IPS-NIHi7 (cell line): ENCODE measurements around the gene KIF26B.
"Not testable (repeated sequence)": the region's sequence is repeated elsewhere in the genome, so short reads cannot be mapped to it uniquely, and the experiment has no call there.

ENCODE experiments used
- DNase-seq: peaks from one replicate; pipeline ENCODE4 v3.0.0; 2012; ENCODE audit warnings: mixed read lengths; ENCODE audit errors: extremely low spot score

KIF26B gene

DNA sequence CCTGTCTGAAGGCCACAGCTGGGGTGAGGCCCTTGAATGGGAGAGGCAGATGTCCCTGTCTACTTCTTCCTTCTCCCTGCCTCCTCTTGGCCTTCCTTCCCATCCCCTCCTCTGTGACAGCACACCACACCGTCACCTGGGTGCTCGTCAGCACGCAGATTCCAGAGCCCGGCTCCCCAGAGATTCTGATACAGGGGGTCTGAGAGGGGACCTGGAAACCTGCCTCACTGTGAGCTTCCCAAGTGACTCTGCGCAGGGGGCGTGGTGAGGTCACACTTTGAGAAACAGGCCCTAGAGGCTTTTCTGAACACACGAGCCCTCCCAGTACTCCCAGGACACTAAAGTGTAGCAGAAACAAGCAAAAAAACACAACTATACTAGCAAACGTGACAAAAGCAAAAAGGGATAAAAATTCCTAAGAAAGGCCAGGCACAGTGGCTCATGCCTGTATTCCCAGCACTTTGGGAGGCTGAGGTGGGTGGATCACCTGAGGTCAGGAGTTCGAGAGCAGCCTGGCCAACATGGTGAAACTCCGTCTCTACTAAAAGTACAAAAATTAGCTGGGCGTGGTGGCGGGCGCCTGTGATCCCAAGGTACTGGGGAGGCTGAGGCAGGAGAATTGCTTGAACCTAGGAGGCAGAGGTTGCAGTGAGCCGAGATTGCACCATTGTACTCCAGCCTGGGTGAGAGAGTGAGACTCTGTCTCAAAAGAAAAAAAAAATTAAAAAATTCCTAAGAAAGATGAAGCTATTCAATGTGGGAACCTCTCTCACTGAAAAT, 201.3 kb downstream of the KIF26B start:
- DNase-seq = not testable (repeated sequence)

DNA sequence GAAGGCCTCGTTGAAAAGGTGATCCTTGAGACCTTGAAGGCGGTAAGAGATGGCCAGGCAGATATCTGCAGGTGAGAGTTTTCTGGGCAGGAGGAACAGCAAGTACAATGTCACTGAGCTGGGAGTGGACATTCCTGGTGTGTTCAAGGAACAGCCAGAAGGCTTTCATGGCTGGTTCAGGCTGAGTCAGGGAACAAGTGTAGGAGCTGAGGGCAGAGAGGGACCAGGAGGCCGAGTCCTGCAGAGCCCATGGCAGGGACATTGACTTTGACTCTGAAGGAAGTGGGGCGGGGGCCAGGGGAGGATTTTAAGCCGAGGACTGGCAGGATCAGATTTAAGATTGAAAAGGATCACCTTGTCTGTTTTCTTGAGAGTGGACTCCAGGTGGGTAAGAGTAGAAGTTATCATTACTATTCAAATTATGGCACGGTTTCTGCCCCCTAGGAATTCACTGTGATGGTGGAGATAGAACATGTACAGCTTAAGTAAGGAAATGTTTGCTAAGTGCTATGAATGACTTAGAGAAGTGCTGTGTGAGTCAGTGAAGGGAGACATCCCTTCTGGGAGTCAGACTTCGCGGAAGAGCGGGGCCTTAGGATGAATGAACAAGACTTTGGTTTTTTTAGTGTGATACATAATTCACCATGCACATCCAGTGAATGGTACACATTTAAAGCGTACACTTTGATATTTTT, 202.3 kb downstream of the KIF26B start:
- DNase-seq = no peak

DNA sequence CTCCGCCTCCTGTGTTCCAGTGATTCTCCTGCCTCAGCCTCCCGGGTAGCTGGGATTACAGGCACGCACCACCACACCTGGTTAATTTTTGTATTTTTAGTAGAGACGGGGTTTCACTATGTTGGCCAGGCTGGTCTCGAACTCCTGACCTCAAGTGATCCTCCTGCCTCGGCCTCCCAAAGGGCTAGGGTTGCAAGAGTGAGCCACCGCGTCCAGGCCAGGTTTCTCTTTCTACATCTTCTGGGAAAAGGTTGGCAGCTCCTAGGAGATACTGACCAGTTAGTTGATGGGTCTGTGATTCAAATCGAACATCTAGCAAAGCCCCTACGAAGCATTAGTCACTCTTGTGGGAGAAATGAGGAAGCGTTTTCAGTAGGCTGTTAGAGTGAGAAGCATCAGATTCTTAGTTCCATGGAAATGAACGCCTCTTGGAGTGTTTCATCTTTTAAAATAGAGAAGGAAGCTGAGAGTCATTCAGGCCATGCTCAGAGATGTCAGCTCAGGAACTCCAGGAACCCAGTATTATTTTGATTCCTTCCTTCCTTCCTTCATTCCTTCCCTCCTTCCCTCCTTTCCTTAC, 204.4 kb downstream of the KIF26B start:
- DNase-seq = not testable (repeated sequence)

DNA sequence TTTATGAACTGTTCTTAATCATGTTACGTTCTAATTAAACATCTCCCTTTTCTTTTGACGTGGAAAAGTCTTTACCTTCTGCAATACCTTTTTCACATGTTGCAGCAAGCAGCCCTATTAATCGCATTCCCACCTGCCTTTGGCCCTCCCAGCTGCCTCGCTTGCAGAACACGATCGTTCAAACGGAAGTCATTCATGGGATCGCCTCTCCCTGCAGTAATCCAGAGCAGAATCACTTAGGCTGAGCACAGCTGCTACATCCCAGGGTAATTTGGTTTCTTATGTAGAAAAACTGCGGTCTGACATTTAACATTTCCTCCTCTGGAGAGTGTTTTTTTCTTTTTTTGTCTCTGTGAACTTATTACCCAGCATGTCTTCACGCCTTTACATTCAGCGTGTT, 206.3 kb downstream of the KIF26B start:
- DNase-seq = no peak

DNA sequence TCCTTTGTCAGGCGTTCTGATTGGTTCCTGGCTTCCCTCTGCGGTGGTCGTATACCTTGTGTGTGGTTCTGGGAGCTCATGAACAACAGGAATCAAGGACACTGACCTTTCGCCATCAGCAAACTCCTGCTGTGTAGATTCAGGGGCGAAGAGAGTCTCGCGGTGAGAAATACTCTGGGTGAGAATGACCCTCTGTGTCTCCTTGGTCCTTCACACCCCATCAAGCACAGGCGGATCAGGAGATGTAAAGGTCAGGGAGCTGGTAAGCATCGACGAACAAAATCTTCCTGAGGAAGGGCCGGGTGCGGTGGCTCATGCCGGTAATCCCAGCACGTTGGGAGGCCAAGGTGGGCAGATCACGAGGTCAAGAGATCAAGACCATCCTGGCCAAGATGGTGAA, 207.2 kb downstream of the KIF26B start:
- no peak for DNase-seq

DNA sequence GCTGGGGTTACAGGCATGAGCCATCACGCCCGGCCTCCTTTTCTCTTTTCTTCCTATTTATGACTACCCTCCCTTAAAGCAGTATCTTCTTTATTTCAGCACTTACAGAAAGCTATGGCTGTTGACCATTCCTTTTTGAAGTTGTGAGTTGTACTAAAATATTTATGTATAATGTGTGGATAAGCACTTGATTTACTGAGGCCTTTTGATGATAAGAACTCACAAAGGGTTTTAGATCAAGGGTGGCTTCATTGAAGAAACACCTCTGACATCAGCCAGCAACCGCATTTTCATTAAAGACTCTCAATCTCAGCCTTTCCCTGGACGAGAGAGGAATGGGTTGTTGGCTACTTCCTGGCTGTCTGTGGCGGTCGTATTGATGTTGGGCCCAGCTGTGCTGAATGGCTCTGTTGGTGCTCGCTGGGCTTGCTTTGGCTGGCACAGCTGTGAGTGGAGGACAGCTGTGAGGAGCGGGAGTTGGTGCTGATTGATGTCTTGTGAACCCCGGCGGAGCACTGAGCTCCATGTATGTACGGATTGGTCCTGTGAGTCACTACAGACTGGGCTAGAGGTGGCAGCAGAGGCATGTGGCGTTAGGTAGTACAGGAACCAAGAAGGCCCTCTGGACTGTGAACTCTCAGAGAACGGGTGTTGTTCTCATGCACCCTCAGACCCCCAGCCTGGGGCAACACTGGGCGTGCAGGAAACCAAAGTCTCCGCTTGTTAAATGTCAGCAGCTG, 208.8 kb downstream of the KIF26B start:
- no peak for DNase-seq

DNA sequence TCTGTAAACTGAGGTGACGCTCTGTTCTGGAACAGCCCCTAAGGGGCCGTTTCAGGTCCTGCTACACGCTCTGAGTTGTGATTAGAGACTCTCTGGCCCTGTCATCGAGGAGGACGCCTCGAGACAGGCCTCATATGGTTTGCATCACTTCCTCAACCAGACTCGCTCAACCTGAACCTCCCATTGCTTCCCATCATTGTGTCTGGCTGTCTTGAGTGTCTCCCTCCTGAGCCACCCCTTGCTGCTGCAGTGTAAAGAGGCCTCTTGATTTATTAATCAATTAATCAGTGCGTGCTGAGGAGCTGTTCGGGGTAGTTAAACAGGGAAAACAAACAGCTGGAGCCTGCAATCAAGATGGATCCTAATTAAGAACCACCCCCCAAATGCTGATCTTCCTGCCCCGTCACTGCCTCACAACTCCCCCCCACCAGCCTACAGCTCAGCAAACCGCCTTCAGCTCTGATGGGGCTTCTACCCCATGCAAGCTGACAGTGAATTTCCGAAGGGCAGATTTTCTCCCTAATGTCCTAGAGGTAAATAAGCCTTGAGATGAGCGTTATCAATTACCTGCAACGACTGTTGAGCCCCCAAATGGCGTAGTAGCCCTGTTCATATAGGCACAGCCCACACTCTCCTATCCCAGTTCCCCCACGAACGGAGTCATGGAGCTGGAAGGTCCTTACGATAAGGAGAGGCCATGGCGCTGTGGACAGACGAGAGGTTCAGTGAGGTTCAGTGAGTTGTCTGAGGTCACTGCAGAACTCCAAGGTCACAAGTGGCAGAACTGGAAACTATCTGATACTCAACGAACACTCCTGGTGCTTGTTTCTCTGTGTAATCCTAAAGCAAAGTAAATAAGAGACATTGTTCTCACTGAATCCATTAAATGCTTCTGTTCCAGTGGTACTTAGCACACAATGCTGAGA, 210.6 kb downstream of the KIF26B start:
- DNase-seq = no peak

DNA sequence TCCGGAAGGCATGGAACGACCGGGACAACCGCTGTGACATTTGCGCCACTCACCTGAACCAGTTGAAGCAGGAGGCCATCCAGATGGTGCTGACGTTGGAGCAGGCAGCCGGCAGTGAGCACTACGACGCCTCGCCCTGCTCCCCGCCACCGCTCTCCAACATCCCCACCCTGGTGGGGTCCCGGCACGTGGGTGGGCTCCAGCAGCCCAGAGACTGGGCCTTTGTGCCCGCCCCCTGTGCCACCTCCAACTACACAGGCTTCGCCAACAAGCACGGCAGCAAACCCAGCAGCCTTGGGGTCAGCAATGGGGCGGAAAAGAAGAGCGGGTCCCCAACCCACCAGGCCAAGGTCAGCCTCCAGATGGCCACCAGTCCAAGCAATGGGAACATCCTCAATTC, 212.1 kb downstream of the KIF26B start:
- DNase-seq = no peak

DNA sequence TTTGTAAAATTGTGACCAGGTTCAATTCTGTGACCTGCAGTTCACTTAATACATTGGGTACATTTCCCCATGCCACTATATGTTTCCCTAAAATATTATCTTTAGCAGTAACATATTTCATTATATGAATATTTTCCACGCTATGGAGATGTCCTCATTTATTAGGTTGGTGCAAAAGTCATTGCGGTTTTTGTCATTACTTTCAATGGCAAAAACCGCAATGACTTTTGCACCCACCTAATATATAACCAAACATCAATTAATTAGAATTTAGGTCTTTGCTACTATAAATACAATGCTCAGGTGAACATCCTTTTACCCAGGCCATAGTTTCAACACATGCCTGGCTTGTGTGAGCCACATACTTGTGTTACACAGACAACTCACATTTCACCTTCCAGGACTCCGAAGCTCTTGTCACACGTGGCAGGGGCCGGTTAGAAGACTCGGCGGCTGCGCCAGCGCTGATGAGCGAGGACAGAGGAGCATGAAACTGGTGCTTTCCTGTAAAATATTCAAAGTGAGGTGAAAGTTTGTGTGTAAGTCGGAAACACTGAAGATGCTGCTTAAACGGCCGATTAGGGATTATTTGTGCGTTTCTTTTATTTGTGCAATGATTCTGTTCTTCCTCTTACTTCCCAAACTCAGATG, 215.5 kb downstream of the KIF26B start:
- DNase-seq = no peak

DNA sequence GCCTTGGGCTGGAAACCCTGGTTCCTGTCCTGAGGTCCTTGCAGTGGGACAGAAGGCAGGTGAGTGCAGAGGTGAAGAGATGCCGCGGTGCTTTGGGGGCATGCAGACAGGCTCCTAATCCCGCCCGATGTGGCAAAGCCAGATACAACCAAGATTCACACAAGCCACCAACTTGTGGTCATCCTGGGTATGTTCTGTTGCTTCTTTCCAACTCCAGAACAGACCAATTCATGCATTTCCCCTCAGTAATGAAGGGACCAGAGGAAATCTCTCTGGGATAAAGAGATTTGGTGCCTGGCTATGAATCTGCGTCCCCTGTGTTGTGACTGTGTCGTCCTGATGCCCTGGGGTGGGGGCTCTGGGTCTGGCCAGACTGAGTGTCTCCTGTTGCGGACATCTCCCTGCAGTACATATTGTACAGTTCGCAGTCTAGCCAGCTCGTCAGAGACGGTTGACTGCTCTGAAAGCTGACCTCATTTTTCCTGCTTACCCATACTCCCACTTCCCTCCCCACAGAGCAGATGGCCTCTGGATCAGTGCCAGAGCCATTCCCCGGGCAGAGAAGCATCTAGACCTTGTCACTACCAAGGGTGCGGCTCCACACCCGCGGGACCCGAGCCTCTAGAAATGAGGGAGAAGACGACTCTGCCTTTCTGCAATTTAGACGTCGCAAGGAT, 216.3 kb downstream of the KIF26B start:
- DNase-seq = no peak

DNA sequence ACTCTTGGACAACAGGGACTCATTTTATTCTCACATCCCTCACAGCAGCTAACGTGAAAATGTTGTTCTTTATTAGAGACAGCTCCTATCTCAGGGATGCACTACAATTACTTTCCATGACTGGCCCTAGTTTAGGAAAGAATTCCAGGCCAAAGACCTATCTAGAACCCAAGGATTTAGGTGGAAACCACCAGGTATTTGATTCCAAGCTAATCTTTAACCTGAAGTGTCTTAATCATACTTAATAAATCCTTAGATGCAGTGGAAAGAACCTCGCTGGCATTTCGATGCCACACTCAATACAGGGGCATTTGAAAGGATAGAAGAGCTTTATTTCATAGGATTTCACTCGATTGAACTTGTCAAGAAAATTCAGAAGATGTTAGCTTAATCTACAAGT, 218.3 kb downstream of the KIF26B start:
- no peak for DNase-seq

DNA sequence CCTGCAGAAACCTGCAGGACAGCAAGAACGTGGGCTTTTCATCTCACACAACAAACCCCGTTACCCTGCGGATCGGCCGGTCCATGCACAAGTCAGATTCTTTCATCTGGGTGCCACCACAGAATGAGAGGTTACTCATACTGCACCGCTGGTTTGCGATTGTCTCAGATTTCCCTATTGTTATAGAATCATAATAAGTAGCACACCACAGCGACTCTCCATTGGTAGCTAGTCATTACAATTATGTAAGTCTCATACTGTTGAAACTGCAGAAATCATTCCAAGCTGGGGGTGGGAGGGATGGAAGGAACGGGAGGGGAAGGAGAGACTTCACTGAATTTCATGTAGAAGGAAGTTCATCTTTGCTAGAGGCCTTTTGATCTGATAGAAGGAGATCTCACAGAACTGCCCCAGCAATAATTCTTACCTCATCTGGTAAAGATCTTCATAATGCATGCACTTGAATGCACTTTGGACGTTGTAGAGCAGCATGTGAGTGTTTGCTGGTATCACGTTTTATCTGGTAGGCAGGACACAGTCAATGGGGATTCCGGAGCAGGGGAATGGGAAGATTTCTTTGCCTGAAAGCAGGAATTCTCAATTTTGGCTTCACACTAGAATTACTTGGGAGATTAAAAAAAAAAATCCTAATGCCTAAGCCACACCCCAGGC, 221.1 kb downstream of the KIF26B start:
- no peak for DNase-seq

DNA sequence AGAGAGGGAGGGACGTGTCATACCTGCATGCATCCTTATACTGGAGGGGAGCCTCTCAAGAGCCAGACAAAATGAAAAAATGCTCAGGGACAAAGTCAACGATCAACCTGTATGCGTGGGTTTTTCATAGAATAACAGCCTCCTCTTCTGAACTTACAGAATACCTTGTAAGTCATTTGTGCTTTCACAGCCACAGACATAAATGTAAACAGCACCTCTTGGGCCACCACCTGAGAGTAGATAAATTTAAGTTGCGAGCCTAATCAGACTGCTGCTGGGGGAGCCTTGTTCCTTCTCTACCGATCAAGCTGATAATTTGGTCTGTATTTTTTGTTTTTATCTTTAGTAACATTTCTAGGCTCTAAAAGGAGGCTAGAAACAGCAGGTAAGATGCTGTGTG, 223.1 kb downstream of the KIF26B start:
- DNase-seq = no peak

DNA sequence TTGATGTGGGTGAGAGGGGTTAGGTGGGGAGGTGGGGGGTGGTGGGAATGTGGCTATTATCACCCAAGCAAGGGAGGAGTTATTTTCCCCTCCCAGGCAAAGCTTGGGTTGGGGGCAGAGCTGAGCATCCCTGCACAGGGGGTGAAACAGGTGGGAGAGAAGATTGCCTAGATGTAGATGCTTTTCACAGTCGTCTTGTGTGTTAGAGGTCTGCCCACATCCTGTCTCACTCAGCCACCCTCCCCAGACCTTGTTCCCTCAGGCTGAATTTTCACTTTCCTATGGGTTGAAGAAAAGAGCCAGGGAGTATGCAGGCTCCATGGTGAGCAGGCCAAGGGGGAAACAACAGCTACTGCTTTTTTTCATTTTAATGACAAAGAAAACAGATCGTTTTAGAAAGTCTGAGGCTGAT, 223.5 kb downstream of the KIF26B start:
- DNase-seq = peak; percentile 47

DNA sequence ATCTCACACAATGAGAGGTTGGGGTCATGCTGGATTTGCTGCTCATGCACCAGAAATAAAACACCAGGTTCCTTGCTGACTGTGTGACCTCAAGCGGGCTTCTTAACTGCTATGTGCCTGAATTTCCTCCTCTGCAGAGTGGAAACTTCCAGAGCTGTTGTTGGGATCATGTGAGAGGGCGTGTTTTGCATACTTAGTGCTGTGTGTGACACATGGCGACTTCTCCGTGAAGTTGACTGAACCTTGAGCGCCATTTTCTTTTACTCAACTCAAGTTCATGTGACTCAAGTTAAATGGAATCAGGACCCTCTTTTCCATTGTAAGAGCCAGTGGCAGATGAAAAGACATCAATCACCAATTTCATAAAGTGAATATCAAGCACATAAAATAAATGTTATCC, 224.0 kb downstream of the KIF26B start:
- DNase-seq = peak; percentile 18

DNA sequence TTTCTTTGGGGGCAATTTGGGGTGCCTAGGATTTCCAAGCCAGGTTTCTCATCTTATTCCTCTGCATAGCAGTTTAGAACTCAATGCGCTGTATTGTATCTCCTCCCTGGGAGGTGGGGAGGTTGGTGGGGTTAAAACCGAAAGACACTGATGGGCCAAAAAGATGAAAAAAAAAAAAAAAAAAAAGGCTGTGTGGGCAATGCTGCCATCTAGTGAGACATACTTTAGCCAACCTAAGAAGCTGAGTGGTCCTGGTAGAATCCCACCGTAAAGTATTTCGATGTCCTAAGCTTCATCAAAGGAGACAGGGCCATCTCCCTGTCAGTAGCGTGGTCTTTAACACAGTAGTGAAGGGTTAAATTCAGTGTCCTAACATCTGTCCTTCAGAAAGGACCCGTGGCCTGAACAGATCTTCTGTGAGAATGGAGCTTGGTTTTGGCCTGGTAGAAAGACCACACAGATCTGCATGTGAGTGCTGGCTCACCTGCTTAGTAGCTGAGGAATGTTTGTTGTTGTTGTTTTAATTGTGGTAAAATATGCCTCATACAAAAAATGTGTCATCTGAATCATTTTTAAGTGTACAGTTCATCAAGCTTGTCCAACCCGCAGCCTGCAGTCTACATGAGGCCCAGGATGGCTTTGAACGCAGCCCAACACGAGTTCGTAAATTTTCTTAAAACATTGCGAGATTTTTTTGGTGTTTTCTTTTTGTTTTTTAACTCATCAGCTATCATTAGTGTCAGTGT, 226.2 kb downstream of the KIF26B start:
- DNase-seq = peak; percentile 69

DNA sequence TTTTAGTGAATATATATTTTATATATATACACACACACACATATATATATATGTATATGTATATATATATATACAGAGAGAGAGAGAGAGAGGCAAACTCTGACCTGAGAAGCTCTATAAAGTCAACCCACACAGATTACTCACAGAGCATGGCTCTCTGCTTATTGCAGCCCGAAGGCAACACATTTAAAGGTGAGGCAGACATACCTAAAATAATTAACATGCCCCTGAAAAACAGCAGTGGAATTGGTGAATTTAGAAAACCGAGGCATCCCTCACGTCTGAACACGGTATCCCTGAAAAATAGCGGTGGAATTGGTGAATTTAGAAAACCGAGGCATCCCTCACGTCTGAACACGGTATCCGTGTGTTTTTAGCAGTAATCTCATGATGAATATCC, 228.2 kb downstream of the KIF26B start:
- DNase-seq = no peak

DNA sequence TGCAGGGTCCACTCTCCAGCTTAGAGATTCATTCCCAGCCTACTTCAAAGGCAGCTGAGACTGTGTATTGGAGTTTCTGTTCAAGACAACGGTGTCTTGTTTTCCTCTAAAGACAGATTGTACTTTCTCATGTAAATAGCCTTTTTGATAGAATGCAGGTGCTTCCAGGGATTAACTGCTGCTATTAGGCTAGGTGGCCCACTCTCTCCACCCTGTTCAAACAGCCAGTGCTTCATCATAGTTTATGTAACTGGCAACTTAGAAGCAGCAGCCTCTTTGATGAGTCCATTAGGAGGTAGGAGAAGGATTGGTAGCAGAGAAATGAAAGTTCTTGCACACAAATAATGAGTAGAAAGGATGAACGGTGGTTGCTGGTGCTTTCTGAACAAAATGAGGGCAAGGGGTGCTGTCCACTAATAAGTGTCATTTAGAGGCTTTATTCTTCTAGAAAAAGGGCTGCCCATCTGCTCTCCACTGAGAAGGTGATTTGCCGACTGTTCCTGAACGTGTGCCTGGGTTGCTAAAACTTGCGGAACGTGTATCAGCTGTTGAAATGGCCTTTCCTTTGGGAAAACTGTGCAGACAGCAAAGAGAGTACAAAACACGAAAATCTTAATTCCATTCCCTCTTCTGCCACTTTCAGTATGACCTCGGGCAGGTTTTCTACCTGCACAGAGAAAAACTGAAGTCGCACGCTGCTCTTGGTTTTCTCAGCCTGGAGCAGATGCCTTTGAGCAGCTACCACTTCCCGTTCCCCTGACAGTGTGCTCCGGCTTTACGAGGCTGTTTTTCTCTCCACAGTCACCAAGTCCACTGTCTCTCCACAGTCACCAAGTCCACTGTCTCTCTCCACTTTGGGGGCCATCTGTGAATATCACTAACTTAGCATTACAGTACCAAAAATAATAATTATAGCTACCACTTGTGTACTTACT, 228.9 kb downstream of the KIF26B start:
- no peak for DNase-seq
